OCI-LY3 (cell line): ENCODE results near the gene KANK4.

Experiments used
- H2AFZ ChIP-seq: fragments of 200-600, 300-600 bp; shearing (Covaris generic); 2 replicates; pipeline ENCODE4 v1.6.0; 2014; ENCODE audit warnings: antibody characterized with exemption, low read depth, low read length
- H3K27ac ChIP-seq: fragments of 200-600, 300-600 bp; sonication (generic); 2 replicates; pipeline ENCODE4 v1.5.1; 2014; ENCODE audit warnings: mild to moderate bottlenecking, low read length, moderate library complexity, mixed read lengths
- H3K27me3 ChIP-seq: fragments of 200-600, 300-600 bp; sonication (generic); 2 replicates; pipeline ENCODE4 v1.6.1; 2014; ENCODE audit warnings: low read depth, low read length, mixed read lengths
- H3K36me3 ChIP-seq: fragments of 200-600, 300-600 bp; sonication (generic); replicated peaks from 2 replicates; pipeline ENCODE3; 2014; ENCODE audit warnings: low read depth, low read length, mixed read lengths
- H3K4me1 ChIP-seq: fragments of 300-600, 200-600 bp; sonication (generic); 2 replicates; pipeline ENCODE4 v1.6.1; 2014; ENCODE audit warnings: low read length, mixed read lengths
- H3K4me2 ChIP-seq: fragments of 200-600, 300-600 bp; sonication (generic); 2 replicates; pipeline ENCODE4 v1.6.1; 2014; ENCODE audit warnings: low read length, mixed read lengths
- H3K4me3 ChIP-seq: fragments of 300-600, 200-600 bp; sonication (generic); 2 replicates; pipeline ENCODE4 v1.5.1; 2014; ENCODE audit warnings: antibody characterized with exemption, mild to moderate bottlenecking, low read length, moderate library complexity
- H3K79me2 ChIP-seq: fragments of 300-600, 200-600 bp; shearing (Covaris generic); 2 replicates; pipeline ENCODE4 v1.6.1; 2014; ENCODE audit warnings: mild to moderate bottlenecking, low read length, mixed read lengths
- H3K9ac ChIP-seq: fragments of 300-600, 200-600 bp; shearing (Covaris generic); 2 replicates; pipeline ENCODE4 v1.6.0; 2014; ENCODE audit warnings: mild to moderate bottlenecking, low read length, moderate library complexity
- H3K9me3 ChIP-seq: fragments of 200-600, 300-600 bp; shearing (Covaris generic); 2 replicates; pipeline ENCODE4 v1.6.1; 2014; ENCODE audit warnings: low read length, mixed read lengths; ENCODE audit not compliant: insufficient read depth
- H4K20me1 ChIP-seq: fragments of 200-600, 300-600 bp; sonication (generic); 2 replicates; pipeline ENCODE4 v1.6.1; 2016; ENCODE audit warnings: low read length, mixed read lengths; ENCODE audit not compliant: insufficient read depth
- EZH2phosphoT487 ChIP-seq: fragments of 200-600 bp; shearing (Covaris generic); IDR thresholded peaks from 2 replicates; pipeline ENCODE4 v1.6.1; 2018; ENCODE audit warnings: antibody characterized with exemption, mixed run types, low read depth
- TF ChIP-seq, protein P1 (sequence below): fragments of 200-600, 300-600 bp; sonication (generic); IDR thresholded peaks from 2 replicates; pipeline ENCODE4 v1.5.1; 2014; ENCODE audit warnings: antibody characterized with exemption, low read length, low read depth

Gene KANK4

DNA sequence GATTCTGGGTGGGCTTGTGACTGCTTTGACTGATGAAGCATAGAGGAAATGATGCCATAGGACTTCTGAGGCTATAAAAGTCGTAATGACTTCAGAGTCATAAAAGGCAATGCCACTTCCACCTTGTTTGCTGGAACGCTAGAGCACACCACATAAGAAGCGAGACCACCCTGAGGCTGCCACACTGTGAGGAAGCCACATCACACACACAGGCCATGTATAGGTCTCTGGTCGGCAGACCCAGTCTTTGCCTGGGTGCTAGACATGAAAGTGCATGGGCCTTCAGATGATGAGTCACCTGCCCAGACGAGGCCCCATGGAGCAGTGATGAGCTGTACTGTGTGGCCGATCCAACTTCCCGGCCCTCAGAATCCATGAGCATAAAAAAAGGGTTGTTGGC, 14.2 kb upstream of the KANK4 start:
- H2AFZ ChIP-seq: no peak overlapping the region
- no peak overlapping the region for H3K4me3 ChIP-seq
- no peak overlapping the region for H3K9ac ChIP-seq
- no peaks in the 10 kb centered on the region for H3K9me3 ChIP-seq
- H3K27me3 ChIP-seq: no peaks in the 10 kb centered on the region
- no peaks in the 10 kb centered on the region for H3K79me2 ChIP-seq
- TF ChIP-seq, protein P1, sequence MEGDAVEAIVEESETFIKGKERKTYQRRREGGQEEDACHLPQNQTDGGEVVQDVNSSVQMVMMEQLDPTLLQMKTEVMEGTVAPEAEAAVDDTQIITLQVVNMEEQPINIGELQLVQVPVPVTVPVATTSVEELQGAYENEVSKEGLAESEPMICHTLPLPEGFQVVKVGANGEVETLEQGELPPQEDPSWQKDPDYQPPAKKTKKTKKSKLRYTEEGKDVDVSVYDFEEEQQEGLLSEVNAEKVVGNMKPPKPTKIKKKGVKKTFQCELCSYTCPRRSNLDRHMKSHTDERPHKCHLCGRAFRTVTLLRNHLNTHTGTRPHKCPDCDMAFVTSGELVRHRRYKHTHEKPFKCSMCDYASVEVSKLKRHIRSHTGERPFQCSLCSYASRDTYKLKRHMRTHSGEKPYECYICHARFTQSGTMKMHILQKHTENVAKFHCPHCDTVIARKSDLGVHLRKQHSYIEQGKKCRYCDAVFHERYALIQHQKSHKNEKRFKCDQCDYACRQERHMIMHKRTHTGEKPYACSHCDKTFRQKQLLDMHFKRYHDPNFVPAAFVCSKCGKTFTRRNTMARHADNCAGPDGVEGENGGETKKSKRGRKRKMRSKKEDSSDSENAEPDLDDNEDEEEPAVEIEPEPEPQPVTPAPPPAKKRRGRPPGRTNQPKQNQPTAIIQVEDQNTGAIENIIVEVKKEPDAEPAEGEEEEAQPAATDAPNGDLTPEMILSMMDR: no peak
- TF ChIP-seq EZH2phosphoT487: no peak
- no peak overlapping the region for H3K4me2 ChIP-seq
- H3K4me1 ChIP-seq: no peaks in the 10 kb centered on the region
- H3K36me3 ChIP-seq: no peaks in the 10 kb centered on the region
- H3K27ac ChIP-seq: no peak overlapping the region
- H4K20me1 ChIP-seq: no peaks in the 10 kb centered on the region

DNA sequence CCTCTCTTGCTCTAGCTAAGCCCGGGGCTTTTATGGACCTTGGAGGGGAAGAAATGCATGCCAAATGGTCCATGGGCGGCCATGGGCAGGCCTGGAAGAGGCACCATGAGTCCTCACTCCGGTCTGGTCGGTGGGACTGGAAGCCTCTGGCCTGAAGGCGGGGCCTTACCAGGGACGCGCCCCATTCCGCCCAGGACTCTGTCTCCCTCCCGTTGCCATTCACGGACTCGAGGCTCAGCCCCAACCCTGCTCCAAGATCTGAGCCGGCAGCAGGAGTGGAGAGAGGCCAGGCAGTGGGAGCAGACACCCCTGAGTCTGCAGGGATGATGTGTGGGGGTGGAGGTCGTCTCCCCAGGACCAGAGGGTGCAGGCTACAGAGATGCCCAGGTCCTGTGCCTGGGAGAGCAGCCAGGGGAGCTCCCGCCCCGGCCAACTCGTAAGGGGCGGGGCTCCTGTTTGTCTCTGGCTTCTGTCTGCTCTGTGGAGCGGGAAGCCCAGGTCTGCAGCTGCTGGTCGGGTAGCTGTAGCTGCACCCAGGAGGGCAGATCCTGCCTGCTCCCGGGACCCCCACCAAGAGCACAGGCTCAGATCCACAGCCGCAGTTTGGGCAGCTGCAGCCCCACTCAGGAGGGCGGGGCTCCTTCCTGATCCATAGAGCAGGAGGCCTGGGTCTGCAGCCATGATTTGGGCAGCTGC, 8.3 kb upstream of the KANK4 start:
- no peaks in the 10 kb centered on the region for H3K27me3 ChIP-seq
- no peaks in the 10 kb centered on the region for H3K4me1 ChIP-seq
- H3K4me2 ChIP-seq: no peak overlapping the region
- H3K36me3 ChIP-seq: no peaks in the 10 kb centered on the region
- H3K4me3 ChIP-seq: no peak overlapping the region
- no peaks in the 10 kb centered on the region for H3K9me3 ChIP-seq
- TF ChIP-seq EZH2phosphoT487: no peak
- TF ChIP-seq, protein P1: no peak
- H4K20me1 ChIP-seq: no peaks in the 10 kb centered on the region
- H3K79me2 ChIP-seq: no peaks in the 10 kb centered on the region
- H3K9ac ChIP-seq: no peak overlapping the region
- no peak overlapping the region for H3K27ac ChIP-seq
- no peak overlapping the region for H2AFZ ChIP-seq

DNA sequence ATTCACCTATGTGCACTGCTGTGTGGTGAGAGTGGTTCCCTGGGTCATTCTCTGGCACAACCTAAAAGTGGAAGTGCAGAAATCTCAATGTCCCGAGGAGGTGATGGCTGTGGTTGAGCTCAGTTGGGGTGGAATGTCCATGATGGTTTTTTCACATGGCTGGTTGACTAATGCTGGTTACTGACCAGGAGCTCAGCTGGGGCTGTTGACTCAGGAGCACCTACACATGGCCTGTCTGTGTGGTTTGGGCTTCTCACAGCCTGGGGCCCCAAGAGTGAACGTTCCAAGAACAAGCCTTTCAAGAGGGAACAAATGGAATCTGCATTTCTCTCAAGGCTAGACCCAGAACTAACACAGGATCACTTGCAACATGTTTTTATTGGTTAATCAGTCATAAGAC, 6.4 kb upstream of the KANK4 start:
- H3K9me3 ChIP-seq: no peaks in the 10 kb centered on the region
- TF ChIP-seq, protein P1: no peak
- no peak for TF ChIP-seq EZH2phosphoT487
- no peaks in the 10 kb centered on the region for H3K79me2 ChIP-seq
- H3K27ac ChIP-seq: no peak overlapping the region
- no peak overlapping the region for H3K4me3 ChIP-seq
- H3K4me1 ChIP-seq: no peaks in the 10 kb centered on the region
- no peak overlapping the region for H2AFZ ChIP-seq
- no peaks in the 10 kb centered on the region for H3K36me3 ChIP-seq
- H4K20me1 ChIP-seq: no peaks in the 10 kb centered on the region
- H3K4me2 ChIP-seq: no peak overlapping the region
- no peak overlapping the region for H3K9ac ChIP-seq
- H3K27me3 ChIP-seq: no peaks in the 10 kb centered on the region

DNA sequence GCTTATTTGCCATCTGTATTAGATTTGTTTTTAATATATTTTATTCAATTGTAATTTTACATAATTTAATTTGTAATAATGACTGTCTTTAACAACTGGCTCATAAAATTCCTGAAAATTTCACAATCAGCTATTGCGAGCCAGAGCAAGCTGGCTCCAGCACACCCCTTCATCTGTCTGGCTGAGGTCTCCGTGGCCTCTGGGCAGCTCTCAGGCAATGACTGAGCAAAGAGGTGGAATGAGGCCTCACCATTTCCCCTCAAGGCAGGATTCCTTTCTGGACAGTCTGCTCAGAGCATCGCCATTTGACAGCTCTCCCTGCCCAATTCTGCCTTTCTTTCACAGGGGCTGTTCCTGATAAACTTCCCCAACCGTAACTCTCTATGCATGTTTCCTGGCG, 5.8 kb upstream of the KANK4 start:
- Histone ChIP-seq H3K27me3 (no peaks in the 10 kb centered on the region), H3K4me3 (no peak overlapping the region), H3K4me1 (no peaks in the 10 kb centered on the region), H3K4me2 (no peak overlapping the region), H3K27ac (no peak overlapping the region), H3K9me3 (no peaks in the 10 kb centered on the region), H4K20me1 (no peaks in the 10 kb centered on the region), H3K79me2 (no peaks in the 10 kb centered on the region), H2AFZ (no peak overlapping the region), H3K9ac (no peak overlapping the region), H3K36me3 (no peaks in the 10 kb centered on the region)
- no peak for TF ChIP-seq EZH2phosphoT487
- TF ChIP-seq, protein P1: no peak
